ENCODE results near the gene PDE6C.

PDE6C gene

DNA sequence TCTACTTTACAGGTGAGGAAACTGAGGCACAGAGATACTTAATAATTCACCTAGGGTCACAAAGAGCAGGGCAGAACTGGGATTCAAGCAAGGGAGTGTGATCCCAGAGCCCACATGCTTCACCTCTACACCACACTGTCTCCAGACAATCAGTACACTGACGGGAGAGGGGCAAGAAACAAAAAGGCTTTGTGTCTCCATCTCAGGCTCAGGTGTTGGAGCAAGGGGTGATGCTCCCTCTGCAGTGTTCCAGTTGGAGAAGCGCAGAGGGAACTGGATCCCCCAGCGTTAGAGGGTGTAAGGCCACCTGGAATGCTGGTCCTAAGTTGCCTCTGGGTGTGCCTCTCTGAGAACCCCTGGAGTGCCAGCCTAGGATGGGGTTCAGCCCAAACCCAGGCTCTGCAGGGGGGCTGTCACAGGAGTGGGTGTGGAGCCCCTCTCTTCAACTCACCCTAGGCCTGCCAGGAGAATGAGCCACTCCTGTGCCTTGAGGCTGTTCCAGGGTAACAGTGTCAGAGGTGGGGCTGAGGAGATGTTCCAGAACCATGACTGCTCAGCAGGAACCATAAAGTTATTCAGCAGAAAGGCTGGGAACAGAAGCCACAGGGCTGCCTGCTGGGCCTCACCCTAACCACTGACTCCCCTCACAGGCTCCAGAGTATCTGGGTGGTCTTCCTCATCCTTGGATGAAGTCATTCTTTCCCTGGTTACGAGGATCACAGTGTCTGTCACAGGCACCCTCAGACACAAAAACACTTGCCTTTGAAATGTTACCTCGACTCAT lies 16.8 kb upstream of the PDE6C start:
- no peak for DNase-seq

DNA sequence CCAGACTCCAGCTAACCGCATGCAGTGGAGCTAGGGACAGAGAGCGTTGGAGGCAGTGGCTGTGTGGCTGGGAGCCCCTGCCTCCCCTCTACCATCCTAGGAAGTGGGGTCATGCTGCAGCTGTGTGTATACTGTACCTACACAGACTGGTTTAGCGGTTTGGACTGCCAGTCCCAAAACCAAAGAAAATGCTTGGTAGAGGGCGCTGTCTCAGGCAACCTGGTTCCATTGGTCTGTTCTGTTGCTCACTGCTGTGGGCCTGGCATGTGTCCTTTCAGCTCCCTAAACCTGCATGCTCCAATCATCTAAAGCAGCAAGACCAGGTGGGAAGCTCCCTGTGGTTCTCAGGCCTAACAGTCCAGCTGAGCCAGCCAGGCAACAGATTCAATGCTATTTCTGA lies 15.8 kb upstream of the PDE6C start:
- no peak for DNase-seq

DNA sequence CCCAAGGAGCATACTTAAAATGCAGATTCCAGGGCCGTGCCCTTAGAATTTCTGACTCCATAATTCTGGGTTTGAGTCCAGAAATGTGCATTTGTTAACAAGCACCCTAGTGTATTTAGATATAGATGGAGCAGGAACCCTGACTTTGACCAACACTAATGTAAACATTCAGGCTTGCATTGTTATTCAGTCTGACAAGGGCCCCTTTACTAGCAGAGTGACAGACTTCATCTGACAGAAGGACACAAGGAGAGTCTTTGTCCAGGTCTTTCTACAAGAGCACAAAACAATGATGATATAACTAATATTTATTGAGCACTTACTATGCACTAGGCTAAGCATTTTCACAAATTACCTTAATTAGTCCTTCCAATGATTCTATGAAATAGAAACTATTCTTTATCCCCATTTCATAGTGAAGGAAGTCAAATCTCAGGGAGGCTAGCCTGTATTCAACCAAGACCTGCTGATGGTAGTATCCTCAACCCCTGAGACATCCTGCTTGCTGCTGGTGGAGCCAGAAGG lies 15.2 kb upstream of the PDE6C start:
- DNase-seq: no peak

DNA sequence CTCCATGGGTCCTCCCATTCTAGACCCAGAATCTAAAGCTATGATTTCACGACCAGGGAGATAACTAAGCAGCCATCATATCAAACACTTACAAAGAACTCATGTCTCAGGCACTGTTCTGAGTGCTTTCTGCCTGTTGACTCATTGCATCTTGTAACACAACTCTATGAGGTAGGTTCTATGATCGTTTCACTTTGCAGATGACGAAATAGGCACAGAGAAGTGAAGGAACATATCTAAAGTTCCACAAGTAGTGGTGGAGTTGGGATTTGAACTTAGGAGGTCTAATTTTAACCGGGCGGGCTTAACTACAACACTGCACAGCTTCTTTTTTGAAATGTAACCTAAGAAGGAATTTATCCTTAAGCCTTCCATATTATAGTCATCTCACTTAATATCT lies 14.2 kb upstream of the PDE6C start:
- DNase-seq: no peak

DNA sequence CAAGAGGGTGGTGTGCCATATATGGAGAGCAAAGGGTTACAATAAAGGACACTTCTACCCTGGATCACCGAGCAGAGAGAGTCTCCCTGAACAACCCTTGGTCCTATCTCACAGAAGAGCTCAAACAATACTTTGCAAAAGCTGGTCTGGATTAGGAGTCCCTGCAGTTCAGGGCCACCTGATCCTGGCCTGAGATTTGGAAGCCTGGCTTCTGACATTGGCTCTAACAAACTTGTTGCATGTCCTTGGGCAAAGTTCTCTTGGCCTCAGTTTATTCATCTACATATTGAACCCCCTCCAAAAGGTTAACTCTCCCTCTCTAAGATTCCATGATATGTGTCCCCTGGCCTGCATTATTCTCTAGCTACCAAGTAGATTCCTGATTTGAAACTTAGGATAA lies 13.0 kb upstream of the PDE6C start:
- DNase-seq: no peak

DNA sequence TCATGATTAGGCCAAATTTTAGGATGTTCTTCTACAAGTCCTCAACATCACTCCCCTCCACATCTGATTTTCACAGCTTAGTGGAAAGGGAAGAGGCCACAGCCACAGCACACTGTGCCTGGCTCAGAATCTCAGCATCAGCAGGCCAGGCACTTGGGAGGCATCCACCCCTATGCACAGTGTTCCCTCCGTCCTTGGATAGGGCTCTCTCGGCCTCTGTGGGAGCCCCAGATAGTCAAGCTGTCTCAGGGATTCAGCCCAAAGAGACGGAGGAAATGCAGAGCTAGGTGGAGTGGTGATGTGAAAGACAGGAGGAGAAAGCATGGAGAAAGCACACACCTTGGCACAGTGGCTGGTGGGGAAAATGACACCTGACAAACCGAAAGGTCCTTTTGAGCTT lies 12.6 kb upstream of the PDE6C start:
- DNase-seq: no peak

DNA sequence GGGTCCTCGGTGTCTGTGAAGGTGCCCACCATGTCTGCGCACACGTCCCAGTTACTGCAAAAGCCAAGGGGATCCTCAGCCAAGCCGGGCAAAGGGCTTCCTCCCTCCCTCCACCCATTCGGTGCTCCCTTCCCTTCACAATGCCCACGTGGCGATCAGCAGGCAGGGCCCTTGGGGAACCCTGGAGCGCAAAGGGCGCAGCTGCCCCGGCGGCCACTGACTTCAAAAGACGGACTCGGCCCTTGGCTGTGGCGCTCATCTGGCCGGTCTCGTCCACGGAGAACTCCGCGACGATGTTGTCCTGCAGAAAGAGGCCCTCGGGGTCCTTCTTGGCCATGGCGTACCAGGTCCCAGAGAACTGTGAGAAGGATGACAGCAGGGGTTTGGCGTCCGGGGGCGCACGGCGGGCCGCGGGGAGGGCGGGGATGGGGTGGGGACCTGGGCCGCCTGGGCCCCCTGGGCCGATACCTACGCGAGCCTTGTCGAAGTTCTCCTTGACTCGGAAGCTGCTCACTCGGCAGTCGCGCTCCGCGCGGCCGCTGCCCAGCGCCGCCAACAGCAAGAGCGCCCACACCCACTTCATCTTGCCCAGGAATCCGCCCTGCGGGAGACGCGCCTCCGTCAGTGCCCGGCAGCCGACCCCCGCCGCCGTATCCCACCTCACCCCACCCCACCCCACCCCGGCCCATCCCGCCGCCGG lies 11.7 kb upstream of the PDE6C start:
- no peak for DNase-seq

DNA sequence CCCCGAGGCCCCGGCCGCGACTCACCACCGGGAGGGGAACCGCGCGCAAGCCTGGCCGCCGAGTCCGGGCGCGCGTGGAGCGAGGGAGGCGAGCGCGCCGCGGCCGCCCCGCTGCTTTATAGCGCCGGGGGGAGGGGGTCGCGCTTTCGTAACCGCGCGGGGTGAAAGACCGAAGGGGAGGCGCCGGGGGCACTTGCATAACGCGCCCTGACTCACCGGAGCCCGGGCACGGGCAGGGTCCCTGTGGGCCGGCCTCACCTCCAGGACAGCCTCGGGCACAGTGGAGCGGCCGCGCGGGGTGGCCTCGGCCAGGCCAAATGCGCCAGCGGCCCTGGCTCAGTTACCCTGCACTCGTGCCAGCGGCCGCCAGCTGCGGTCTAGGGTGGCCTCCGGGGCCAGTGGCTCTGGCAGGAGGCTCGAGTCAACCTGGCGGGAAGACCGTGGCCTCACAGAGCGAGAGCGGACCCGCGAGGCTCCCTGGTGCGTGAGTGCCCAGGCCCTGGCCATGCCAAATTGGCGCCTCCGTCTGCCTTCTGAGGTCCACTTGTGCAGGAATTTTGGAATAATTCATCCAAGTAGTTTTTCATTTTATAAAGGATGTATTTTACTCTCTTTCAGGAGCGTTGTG lies 11.1 kb upstream of the PDE6C start, which contains the start of gene RBP4:
Gene RBP4 (minus strand): TSS at position 90 of the 628 bp plus-strand sequence. CDS start 207 bp downstream, outside the sequence.
- no peak for DNase-seq

DNA sequence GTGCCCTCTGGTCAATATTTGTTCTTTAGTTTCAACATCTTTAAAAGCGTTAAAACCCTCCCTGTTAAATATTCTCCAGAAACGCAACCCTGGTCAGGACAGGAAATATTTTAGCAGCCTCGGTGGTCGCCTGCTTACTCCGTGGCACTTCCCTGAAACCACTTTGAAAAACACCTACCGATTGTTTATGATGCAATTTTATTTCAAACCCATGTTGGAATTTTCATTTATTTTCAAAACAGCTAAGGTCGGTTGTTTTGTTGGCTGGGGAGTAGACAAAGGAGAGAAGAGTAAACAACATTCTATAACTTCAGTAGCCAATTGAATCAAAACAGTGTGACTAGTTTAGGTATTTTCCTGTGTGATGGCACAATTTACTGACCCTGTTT lies 10.6 kb upstream of the PDE6C start:
- no peak for DNase-seq

DNA sequence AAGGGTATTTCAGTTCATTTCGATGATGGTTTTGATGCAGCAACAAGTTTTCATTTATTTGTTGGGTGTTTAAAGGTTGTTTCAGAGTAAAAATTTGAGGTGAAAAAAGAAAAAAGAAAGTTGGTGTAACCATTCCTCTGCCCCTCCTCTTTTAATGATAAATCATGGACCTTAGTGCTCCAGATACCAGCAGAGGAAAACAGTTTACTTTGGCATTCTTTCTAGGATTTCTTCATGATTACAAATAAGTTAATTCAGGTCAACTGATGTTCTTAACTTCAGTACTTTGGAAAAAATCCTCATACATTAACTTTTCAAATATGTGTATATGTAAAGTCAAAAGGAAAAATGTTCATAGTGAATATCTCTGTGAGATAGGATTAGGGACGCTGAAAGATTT lies 9.3 kb upstream of the PDE6C start:
- no peak for DNase-seq

DNA sequence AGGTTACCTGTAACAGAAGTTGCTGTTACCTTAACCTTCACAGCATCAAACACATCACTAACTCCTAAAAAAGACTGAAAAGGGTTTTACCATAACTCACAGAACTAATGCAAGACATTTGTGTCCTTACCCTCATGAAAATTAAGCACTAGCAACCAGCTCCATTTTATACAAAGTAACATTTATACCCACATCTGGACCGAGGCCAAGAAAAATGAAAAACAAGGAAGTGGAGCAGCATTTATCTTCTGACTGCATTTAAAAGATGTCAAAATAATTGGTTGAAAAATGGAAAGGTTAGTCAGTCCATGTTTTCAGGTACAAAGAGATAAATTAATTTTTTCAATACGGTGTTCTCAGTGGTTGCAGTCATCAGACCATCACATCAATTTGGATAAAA lies 8.2 kb upstream of the PDE6C start:
- DNase-seq: no peak

DNA sequence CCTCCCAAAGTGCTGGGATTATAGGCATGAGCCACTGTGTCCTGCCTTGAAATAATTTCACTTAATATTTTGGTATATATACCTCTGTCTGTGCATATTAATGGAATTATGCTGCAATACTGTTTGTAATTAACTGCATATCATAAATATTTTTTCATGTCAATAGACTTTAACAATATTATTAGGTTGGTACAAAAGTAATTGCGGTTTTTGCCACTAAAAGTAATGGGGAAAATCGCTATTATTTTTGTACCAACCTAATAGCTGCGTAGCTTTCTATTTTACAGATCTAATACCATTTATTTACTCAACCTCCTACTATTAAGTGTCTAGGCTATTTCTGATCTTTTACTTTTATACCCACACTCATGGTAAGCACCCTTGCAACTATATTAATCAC lies 3.9 kb upstream of the PDE6C start:
- DNase-seq: no peak

DNA sequence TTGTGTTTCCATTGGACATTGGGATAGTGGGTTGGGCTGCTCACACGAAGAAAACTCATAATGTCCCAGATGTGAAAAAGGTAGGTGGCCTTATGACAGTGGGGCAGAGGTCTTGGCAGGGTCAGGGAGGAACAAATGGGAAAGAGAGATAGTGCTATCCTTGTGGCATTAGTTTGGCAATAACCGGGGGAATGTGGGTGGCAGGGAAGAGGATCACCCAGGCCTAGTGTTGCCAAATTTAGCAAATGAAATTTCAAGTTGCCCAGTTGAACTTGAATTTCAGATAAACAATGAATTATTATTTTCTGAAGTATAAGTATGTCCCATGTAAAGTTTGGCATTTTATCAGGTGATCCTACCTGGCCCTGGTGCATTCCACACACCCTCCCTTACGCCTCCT lies 789 bp downstream of the PDE6C start:
- no peak for DNase-seq

DNA sequence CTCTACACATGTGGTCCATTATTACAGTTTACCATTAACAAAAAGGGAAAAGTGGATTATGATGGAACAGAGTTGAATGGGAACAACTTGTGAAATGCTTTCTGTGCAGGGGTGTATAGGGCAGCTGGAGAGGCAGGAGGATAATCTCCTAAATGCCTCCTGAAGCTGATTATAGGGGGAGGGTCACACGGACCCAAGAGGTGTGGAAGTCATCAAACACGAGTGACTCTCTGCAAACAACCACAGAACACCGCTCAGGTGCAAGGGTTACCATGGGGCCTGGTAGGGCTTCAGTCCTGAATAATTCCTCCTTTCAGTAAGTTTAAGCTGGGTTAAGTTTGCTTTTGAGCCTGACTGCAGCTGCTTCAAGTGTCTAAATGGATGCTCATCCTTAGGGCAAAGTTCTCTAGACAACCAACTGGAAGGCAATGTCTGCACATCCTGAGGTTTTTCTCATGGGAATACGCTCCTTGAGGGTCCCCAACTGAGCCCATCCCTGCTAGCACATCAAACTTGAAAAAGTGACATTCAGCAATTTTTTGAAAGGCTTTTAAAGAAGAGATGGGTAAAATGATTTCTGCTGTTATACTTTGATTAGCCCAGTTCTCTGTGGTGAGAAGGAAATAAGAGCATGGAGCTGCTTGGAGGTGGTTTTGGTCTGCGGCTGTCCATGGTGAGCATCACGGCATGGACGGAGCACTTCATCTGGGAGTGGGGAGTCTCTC lies 1.9 kb downstream of the PDE6C start:
- no peak for DNase-seq

DNA sequence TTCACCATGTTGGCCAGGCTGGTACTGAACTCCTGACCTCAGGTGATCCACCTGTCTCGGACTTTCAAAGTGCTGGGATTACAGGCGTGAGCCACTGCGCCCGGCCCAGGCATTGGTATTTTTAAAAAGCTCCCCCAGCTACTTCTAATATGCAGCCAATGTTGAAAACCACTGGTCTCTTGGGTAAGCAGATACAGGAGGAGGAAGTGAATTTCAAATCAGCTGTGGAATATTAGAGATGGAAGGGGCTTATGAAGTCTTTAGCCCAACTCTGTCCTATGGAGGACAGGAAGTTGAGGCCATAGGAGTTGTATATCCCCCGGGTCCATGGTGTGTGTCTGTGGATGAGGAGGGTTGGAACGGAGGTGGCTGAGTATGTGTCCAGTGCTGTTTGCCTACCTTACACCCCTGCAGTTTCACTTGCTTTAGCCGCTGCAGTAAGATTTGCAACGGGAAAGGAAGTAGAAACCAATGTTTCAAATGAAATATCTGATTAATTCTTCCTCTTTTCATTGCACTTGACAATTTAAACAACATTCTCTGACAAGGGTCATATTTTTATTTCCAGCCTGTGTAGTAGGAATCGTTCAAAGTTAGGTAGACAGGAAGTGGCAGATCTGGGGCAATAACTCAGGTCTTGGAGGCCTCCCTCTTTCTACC lies 3.4 kb downstream of the PDE6C start:
- no peak for DNase-seq

DNA sequence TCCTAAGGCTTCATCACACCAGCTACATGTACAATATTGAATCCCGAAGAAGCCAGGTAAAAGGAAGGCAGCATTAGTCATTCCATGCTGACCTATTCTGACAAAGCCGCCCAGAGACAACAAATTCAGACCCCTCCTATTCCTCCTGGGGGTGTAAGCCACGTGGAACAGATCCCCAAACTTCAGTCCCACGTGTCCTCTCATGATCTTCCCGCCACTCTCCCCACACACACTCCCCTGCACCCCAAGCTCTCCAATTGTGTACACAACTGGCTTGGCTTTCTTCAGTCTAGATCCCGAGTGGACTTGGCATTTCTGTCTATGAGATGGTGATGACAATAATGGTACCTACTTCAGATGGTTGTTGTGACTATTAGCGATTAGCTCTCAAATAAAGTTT lies 8.6 kb downstream of the PDE6C start:
- no peak for DNase-seq

DNA sequence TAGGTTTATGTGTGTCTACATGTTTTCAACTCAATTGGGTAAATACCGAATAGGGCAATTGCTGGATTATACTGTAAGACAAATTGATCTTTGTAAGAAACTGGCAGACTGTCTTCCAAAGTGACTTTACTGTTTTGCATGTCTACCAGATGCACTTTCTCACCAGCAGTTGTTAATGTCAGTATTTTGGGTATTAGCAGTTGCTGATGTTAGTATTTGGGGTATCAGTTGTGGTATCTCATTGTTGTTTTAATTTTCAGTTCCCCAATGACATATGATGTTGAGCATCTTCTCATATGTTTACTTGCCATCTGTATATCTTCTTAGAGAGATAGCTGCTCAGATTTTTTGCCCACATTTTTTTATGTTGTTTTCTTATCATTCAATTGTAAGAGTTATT lies 10.6 kb downstream of the PDE6C start:
- no peak for DNase-seq

DNA sequence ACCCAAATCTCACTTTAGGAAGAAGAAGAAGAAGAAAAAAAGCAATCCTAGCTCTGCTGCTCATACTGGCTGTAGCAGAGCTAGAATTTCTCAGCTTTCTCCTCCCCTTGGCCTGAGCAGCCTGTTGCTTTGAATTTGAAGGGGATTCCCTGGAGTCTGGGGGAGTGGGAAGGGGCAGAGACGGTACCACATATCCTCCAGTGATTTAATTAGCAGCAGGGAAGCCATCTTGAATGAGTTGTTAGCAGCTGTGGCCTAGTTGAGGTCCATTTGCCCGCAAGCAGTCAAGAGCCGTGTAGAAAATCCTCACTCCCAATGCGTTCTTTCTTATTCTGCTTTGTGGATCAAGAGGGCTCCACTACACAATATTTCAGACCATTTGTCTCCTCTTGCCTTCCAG lies 16.5 kb downstream of the PDE6C start:
- DNase-seq: no peak

DNA sequence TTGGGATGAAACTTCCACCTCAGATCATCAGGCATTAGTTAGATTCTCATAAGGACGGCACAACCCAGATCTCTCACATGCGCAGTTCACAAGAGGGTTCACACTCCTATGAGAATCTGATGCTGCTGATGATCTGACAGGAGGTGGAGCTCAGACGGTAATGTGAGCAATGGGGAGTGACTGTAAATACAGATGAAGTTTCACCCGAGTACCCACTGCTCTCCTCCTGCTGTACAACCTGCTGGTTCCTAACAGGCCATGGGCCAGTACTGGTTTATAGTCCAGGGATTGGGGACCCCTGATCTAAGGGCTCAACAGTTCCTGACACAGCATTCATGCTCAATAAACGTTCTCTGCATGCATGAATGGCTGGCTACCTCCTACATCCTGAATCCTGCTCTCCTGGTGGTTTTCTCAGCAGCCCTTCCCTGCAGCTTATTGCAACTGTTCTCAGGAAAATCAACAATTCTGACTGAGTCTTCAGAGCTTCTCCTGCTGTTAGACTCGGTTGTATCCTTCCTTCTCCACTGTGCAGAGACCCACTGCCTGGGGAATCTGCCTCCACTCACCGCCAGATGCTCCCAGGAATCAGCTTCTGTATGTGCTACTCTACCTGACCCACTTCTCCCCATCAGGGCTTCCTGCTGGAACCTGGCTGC lies 17.4 kb downstream of the PDE6C start:
- no peak for DNase-seq

DNA sequence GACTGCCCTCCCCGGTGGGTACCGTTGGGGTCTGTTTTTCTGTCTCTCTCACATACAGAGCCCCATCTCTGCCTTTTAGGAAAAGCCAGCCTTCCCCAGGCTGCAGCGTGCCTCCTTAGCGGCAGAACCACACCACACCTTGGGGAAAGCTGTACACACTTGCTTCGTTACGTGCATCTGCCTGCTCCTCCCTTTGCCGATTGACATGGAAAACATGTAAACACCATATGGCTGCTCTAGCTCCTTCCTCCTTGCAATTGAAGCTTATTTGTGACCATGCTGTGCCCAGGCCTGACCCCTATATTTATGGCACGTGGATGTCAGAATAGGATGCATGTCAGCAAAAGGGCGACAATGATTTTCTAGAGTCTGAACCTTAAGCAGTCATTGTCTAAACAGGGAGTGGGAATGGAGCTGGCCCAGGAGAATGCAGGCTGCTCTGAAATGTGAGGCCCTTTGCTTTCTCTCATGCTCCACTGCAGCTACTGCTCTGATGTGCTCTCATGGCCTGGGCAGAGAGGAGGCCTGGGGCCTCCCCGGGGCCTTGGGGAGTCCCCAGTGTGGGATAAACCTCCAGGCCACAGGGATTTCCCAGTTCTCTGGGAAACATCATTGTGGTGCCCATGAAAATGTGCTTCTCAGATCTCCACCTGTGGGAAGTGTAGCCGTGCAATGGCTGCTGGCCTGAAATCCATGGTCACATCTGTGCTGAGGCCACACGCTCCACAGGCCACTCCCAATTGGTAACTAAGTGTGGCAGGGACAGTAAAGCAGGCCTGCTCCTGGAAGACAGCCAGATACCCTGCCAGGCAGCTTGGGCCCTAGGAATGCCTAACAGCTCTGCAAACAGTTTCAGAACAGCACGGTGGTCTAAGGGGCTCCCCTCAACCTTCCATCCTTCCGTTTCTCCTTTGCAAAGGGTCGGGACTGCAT lies 18.6 kb downstream of the PDE6C start:
- no peak for DNase-seq

DNA sequence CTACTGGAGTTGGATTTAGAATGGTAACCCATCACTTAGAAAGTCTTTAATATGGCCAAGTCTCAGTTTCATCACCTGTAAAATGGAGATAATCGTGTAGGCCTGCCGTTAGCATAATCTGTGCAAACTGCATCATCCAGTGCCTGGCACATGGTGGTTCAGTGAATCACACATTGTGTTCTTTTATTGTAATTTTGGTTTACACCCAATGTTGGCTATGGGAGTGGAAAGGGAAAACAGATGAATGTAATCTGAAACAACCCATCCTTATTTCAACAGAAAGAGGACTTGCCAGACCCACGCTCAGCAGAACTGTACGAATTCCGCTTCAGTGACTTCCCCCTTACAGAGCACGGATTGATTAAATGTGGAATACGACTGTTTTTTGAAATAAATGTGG lies 27.5 kb downstream of the PDE6C start:
- no peak for DNase-seq
